HG02840 (cell line): ENCODE results near the gene PEX14.

Source experiments
- ATAC-seq: cut with Tn5 transposase; IDR thresholded peaks from one replicate; pipeline ENCODE4 v1.9.1; 2021; ENCODE audit warnings: mild to moderate bottlenecking, moderate library complexity, moderate number of reproducible peaks; ENCODE audit not compliant: unreplicated experiment, low FRiP score

The PEX14 gene

DNA sequence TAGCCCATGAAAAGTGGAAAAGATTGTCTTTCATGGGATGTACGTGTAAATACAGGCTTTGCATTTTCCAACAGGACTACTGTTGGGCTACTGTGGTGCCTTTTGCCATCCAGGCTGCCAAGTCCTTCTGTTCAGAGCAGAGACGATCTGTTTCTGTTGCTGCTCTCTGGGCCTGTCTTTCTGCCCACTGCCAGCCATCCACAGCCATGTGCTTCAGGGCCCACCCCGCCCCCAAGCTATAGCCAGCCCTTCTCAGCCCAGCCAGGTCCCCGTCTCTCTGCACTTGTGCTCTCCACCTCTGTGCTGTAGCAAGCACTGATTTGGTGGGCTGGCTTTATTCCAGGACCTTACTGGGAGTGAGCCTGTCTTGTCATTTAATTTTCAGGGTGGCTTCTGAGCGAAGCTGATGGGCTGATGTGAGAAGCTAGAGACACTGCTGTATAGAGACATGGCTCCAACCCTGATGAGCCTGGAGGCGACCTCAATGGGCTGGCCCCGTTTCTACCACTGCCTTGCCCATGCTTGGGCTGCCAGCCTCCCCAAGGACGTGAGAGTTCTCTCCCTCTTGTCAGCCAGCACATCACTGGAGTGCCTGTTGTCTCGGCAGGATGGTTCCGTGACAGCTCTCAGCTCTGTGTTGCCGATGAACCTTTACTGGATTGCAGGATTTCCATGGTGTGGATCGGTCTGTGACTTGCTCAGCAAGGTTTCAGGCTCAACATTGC lies 137.8 kb downstream of the PEX14 start:
- no peak for ATAC-seq

DNA sequence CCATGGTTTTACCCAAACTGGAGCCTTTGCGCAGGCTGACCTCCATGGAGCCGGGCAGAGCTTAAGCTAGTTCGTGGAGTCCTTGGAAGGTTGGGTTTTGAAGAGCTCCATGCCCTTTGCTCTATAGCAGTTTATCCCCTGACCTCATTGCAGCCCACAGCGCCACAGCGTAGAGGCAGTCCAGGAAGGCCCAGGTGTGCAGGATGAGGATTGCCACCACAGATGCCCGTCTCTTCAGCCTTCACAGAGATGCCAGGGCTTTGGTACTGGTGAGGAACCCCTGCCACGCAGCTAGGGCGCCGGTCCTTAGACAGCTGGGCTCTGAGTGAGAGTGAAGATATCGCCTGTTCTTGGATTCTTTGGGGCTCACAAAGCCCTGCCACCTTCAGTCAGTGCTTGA lies 138.6 kb downstream of the PEX14 start:
- ATAC-seq, result no peak

DNA sequence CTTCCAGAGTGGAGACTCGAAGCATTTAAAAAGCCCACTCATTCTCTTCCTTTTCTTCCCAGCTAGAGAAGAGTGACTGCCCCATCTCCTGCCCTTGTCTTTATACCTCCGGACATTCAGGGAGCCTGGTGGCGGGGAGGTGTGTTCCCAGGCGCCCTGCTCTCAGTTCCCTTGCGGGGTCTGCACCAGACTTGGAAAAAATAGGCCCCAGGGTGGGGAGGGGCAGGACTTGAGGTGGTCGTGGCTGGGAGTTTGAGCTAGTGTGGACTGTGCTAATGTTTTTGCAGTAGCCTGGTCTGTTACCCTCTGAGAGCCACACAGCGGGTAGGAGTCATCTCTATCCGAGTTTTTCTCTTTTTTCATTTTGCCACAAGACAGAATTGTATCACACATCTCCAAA lies 139.1 kb downstream of the PEX14 start:
- no peak for ATAC-seq

DNA sequence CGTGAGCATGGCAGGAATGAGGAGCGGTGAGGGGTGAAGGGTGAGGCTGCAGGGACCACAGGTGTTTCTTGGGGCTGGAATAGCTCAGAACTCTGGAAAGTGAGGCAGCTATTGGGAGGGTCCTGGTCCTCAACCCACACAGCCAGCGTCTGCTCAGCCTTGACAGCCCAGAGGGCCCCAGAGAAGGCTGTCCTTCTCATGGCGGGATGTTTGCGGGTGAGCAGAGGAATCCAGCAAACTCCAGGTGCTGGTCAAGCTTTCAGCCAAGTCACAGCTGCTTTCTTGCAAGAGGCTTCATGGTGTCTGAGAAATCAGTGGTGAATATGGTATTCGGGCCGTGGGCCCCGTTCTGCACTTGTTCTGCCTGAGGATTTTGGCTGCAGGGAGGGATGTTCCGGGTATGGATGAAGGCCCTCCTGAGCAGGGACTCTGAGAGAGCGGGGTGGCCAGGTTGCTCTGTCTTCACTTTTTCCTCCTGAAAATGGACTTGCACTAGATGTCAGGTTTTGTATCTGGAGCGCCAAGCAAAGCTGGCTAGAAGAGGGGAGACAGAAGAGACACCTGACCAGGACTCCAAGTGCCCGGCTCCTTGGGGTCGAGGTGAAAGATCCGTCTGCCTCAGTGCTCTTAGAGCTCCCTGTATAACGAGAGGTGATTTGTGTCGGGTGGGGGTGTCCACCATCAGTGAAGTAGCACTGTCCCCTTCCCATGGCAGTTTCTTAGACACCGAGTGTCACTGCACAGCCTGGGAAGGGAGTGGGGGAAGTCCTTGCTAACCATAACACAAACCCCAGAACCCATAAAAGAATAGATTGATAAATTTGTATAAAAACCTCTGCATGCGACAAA lies 139.9 kb downstream of the PEX14 start:
- no peak for ATAC-seq

DNA sequence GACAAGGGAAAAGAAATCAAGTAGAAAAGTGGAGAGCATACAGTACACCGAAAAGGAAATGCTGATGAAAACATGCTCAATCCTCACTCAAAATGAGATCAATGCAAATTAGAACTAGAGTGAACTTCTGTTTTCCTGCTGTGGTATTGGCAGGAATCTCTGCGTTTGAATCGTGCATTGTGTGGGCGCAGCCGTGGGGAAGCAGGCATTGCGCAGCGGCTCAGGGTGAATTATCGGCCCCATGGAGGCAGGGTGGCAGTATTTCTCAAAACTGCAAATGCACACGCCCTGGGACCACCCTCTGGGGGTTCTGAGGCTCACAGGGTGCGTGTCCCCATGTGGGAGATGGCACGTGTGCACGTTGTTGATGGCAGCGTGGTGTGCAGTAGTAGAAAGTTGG lies 140.6 kb downstream of the PEX14 start:
- no peak for ATAC-seq

DNA sequence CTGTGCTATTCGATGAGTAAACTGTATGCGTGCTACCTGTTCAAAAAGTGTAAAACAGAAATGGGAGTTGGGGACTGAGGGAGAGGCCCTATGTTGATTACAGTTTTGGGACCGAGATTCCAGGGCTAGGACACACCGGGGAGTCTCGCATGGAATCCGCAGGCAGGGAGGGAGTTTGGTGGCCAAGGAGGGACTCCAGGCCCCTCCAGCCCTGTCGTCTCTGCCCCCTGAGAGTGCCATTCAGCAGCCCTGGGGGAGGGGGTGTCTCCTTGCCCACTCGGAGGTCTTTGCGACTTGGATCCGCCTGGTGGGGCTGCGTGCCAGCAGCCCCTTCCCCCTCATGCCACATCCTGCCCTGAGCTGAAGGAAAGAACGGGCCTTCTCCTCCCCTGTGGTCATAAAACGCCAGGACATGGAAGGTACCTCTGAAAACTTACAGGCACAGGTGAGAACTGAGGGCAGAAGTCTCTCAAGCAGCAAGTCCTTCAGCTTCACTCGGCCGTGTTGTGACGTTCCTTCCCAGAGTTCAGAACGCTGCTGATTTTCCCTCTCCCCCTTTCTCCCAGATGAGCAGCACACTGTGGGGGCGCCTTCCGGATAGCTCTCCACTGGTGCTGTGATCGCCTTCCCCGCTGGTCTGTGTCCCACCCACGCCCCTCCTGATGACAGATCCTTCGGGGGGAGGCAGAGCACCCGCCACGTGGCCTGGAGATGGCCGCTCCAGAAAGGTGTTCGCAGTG lies 141.4 kb downstream of the PEX14 start:
- ATAC-seq, result no peak

DNA sequence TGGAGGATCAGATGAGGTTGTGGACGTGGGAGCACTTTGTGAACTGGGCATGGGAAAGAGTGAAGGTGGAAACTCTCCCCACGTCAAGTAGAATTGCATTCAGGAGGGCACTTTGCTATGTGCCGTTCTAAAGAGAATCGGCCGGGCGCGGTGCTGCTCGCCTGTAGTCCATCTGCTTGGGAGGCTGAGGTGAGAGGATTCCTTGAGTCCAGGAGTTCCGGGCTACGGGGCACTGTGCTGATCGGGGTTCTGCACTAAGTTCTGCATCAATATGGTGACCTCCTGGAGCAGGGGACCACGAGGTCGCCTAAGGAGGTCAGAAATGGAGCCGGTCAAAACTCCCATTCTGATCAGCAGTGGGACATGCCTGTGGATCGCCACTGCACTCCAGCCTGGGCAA lies 141.9 kb downstream of the PEX14 start:
- ATAC-seq, result no peak

DNA sequence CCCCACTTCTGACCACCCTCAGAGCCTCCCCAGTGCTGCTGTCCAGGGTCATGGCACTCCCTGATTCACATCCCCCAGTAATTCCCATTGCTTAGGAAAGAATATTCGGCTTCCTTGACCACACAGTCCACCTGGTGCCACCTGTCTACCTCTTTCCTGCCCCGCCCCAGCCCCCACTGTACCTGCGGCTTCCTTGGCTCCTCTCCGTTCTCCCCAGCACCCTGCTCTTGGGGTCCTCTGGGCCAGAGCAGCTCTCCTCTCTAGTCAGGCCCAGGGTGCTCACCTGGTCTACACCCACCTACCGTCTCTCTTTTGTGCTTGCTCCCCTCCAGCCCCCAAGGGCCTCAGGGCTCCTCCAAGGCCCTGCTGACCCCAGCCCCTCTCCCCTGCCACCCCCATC lies 142.6 kb downstream of the PEX14 start:
- ATAC-seq, result no peak

DNA sequence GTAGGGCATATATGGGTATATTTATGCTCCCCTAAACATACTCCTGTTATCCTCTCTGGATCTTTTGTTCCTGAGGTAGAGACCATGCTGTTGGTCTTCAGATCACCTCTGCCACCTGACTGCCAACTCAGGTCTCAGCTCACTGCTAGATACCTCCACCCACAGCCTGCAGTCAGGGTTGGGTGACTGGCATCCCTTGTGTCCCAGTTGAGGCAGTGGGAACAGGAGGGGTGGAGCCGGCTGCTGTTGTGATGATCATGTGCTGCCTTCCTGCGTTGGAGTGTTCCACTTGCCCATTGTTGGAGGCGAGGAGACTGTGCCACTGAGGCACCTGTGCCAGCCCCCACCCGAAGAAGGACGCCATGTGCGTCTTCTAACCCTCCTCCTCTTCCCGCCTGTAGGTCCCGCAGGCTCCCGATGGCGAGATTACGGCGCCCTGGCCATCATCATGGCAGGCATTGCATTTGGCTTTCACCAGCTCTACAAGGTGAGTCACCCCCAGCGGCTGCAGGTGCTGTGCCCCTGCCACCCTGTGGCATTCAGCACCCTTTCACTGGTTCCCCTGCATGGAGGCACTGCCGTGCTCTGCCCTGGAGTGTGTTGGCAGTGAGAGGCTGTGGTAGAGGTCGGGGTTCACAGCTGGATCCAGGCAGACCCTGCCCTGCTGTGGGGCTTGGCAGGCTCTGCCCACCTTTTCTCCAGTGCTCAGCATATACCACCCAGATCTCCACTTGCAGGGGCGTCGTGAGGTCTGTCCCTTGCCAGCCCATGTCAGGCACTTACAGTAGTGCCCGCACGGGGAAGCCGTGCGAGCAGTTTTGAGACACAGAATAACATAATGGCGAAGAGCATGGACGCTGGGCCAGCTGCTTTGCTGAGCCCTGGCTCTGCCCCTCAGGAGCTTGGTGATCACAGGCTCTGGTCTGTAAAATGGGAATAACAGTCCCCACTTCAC lies 143.5 kb downstream of the PEX14 start:
- no peak for ATAC-seq

DNA sequence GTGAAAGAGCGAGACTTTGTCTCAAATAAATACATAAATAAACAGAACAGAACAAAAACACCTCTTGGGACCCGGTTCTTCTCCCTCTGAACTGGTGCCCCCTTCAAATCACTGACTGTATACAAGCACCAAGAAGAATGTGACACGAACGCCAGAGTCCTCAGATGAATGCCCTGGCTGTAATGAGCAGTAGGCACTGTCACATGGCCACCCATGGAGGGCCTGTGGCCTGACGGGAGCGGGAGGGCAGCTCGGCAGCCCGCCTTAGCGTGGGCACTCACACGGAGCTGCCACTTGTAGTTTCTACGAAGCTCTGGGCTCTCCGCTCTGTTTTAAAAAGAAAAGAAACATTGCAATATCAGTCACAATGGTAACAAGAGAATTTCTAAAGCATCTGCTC lies 146.0 kb downstream of the PEX14 start:
- ATAC-seq, result no peak

DNA sequence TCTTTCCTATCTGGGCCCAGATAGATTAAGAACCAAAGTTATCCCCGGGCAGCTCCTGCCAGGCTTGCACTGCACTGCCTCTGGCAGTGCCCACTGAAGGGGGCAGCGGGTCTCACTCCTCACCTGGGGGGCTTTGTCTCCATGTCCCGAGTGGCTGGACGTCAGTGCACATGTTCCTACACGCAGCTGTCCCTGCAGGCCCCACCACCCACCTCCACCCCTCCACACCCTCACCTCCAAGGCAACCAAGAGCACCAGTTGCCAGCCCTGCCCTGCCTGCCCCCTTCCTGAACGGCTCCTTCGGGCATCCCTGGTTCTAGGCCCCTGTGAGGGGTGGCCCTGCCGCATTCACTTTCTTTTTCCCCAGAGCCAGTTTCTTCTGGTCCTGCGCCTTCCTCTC lies 147.2 kb downstream of the PEX14 start:
- ATAC-seq, result no peak

DNA sequence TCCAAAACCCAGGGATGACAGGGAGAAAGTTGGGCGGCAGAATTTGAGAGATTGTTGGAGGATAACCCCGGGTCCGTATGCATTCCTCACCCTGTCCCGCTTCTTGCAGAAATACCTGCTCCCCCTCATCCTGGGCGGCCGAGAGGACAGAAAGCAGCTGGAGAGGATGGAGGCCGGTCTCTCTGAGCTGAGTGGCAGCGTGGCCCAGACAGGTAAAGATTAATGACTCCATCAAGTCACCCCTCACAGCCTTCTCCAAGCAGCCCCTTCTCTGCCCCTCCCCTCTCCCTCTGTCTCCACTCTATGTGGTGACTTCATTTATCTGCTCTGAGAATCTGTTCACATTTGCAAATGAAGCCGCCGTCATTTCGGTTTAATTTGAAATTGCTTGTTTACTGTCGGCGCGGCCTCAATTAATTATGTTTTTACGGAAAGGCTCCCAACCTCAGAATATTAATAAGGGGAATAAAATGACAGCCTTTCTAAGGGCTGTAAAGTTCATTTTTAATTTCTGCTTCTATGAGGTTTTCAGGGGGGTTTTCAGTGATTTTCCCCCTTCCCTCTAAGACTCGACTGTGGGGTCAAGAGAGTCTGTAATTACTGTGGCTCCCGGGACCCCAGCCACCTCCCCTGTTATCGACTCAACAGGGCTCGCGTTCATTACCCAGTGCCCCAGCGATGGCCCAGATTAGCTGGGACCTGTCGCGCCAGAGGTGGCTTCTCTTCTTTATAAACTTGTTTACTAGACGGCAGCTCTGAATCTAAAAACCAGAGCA lies 148.3 kb downstream of the PEX14 start:
- ATAC-seq, result no peak

DNA sequence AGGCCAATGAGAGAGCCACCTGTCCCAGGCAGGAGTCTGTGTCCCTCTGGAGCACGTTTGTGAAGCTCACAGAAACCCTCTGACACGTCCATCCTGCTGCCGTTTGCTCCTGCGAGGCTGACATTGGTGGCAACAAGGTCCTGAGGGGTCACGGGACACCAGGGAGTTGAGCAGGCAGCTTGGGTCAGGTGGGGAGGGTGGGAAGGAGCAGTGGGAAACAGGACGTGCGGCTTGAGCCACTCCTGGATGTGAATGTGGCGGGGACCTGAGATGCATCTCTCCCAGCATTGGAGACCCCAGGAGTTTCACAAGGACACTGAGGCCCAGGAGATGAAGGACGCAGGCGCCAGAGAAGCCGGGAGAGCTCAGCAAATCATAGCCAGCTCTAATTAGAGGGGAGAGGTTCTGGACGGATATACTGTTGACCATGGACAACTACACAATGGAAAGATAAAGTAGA lies 149.0 kb downstream of the PEX14 start:
- no peak for ATAC-seq

DNA sequence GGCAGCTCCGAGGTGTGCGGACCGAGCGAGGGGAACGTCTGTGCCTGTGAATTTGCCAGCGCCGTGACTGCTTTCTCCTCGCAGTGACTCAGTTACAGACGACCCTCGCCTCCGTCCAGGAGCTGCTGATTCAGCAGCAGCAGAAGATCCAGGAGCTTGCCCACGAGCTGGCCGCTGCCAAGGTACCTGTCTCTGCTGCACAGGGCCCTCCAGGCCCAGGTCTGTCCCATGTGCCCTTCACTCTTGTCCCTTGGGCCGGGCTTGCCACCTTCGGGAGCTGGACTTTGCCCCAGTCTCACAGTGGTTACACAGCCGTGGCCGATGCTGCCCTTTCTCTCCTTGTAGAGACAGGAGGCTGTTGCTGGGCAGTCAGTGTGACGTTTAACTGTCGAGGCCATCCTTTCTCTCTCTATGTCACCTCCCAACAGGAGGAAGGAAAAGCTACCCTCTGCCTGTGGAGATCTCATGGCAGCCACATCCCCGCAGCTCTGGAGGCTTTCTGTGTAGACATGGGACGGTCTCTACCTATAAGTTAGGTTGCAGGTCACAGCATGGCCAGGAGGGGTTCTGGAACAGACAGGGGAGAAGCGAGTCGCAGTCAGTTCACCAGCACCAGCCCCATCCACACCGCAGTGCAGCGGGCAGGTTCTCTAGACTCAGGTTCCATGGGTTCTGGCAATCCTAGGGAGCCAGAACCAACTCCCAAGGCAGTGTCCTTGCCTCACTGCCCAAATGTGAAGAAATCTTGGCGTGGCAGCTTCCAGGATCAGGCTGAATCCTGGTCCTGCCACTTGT lies 149.7 kb downstream of the PEX14 start:
- ATAC-seq, result no peak

DNA sequence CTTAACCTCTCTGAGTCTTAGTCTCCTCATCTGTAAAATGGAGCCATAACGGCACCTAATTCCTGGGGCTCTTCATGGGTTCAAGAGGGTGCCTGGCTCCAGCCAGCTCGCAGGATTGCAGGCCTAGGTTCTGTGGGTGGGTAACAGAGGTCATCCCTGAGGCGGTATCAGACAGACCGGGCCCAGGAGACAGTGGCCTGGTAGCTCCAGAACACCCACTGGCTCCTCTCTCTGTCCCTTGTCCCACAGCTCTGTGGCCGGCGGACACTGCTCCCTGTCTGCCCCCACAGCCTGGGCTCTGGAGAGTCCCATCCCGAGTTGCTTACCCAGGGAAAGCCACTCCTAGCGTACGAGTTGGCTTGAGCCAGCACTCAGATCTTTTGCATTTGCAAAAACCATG lies 150.3 kb downstream of the PEX14 start:
- ATAC-seq, result no peak

DNA sequence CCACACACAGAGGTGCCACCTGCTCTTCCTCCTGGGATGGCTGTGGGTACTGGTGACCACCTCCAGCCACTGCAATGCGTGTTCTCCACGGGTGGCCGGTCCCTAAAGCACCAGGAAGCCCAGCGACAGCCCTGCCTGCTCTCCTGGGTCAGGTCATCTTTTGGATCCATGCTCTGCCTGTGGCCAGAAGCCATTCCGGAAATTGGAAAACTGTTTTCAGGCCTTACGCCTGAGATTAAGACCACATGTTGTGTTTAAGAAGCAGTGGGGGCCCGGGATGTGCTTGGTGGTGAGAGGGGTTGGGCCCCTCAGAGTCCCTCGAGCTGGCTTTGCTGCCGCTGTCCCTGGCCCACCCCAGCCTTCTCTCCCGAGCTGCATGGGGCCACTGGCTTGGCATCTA lies 150.8 kb downstream of the PEX14 start:
- no peak for ATAC-seq

DNA sequence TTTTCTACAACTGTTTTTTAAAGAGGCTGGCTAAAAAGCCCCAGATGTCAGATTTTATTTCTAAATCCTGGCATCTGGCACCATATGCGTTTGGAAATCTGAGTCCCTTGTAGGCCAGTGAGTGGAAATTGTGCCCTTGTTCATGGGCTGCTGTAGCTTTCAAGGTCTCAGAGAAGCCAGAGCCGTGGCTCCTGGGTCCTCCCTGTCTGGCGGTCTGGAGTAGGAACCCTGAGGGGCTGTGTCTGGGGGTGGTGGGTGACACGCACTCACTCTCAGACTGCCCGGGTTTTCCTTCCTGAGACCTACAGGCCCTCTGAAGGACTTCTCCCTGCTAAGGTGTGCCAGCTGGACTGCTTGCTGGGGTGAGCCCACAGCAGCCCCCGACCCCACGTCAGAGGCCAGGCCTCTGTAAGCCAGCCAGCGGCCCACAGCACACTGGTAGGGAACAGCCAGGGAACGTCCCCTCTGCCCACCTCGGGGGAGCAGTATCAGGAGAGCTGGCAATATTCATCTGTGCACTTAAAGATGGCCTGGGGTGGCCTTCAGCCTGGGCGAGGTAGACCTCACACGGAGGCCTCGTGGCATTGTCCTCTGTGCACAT lies 151.5 kb downstream of the PEX14 start:
- ATAC-seq, result no peak

DNA sequence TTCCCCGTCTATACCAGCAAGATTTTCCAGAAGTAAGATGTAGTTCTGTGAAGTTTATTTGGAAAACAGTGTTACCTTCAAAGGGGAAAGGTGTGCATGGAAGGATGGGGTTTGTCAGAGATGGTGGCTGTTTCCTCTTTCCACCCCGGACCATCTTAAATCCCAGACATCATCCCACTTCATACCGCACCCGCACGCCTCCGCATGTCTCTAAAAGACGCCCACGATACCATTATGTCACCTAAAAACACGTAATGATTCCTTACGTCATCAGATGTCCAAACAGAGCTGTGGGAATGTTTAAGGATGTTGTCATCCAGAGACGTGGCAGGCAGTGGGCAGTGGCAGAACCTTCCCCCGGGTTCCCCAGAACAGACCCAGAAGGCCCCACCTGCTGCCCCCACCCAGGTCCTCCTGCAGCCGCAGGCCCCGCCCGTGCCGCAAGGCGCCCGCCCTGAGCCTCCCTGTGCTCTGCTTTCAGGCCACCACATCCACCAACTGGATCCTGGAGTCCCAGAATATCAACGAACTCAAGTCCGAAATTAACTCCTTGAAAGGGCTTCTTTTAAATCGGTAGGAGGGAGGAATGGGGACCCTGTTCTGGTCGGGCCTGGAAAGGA lies 152.2 kb downstream of the PEX14 start:
- ATAC-seq, result no peak
